H9 (cell line): ENCODE data around the gene LAIR1. TPM values are rescaled to one million over a fixed set of nuclear protein-coding genes. Genes with fewer than 3 reads are reported as not detected.

ENCODE experiments used
- DNase-seq: peaks from one replicate; pipeline ENCODE4 v3.0.0-alpha.2; 2017
- H2AFZ ChIP-seq: one replicate; pipeline ENCODE4 v1.6.1; 2013; ENCODE audit warnings: mild to moderate bottlenecking, low read length, control low read depth, moderate library complexity
- H2AK5ac ChIP-seq: 2 replicates; pipeline ENCODE4 v1.6.1; 2013; ENCODE audit warnings: low read length, control low read depth, mixed read lengths; ENCODE audit not compliant: insufficient read length
- H2BK120ac ChIP-seq: one replicate; pipeline ENCODE4 v1.6.1; 2013; ENCODE audit warnings: low read depth, mild to moderate bottlenecking, low read length, control low read depth, inconsistent platforms; ENCODE audit not compliant: poor library complexity, severe bottlenecking
- H2BK12ac ChIP-seq: 2 replicates; pipeline ENCODE4 v1.6.1; 2013; ENCODE audit warnings: low read length, control low read depth, mixed read lengths, low read depth; ENCODE audit not compliant: insufficient read length
- H2BK15ac ChIP-seq: 2 replicates; pipeline ENCODE4 v1.6.1; 2013; ENCODE audit warnings: low read depth, low read length, control low read depth
- H2BK20ac ChIP-seq: one replicate; pipeline ENCODE4 v1.6.1; 2013; ENCODE audit warnings: low read depth, mild to moderate bottlenecking, low read length, control low read depth, inconsistent platforms; ENCODE audit not compliant: poor library complexity, severe bottlenecking
- H2BK5ac ChIP-seq: 2 replicates; pipeline ENCODE4 v1.6.1; 2013; ENCODE audit warnings: low read length, control low read depth, mixed read lengths; ENCODE audit not compliant: insufficient read length
- H3K14ac ChIP-seq: 2 replicates; pipeline ENCODE4 v1.6.1; 2013; ENCODE audit warnings: low read length, control low read depth; ENCODE audit not compliant: insufficient read depth
- H3K18ac ChIP-seq: 2 replicates; pipeline ENCODE4 v1.6.1; 2013; ENCODE audit warnings: low read depth, mild to moderate bottlenecking, mixed read lengths, low read length, control low read depth; ENCODE audit not compliant: insufficient read length
- H3K23ac ChIP-seq: 2 replicates; pipeline ENCODE4 v1.6.1; 2013; ENCODE audit warnings: low read length, control low read depth, mixed read lengths, low read depth; ENCODE audit not compliant: insufficient read length
- H3K23me2 ChIP-seq: 2 replicates; pipeline ENCODE4 v1.6.1; 2013; ENCODE audit warnings: low read depth, mild to moderate bottlenecking, mixed read lengths, low read length, control low read depth; ENCODE audit not compliant: insufficient read length, poor library complexity, severe bottlenecking
- H3K27ac ChIP-seq: 2 replicates; pipeline ENCODE4 v1.5.1; 2013; ENCODE audit warnings: low read length, control low read depth, mixed read lengths, low read depth; ENCODE audit not compliant: insufficient read length
- H3K27me3 ChIP-seq: 2 replicates; pipeline ENCODE4 v1.6.1; 2013; ENCODE audit warnings: low read length, control low read depth, inconsistent platforms; ENCODE audit not compliant: insufficient read depth
- H3K4ac ChIP-seq: 2 replicates; pipeline ENCODE4 v1.6.1; 2013; ENCODE audit warnings: low read depth, mild to moderate bottlenecking, control low read depth, inconsistent platforms, low read length, moderate library complexity
- H3K4me1 ChIP-seq: 2 replicates; pipeline ENCODE4 v1.6.1; 2013; ENCODE audit warnings: low read length, control low read depth, inconsistent platforms; ENCODE audit not compliant: insufficient read depth
- H3K4me2 ChIP-seq: 2 replicates; pipeline ENCODE4 v1.6.1; 2013; ENCODE audit warnings: low read length, control low read depth, mixed read lengths; ENCODE audit not compliant: insufficient read length, insufficient read depth
- H3K56ac ChIP-seq: 2 replicates; pipeline ENCODE4 v1.6.1; 2013; ENCODE audit warnings: low read depth, mild to moderate bottlenecking, mixed read lengths, low read length, control low read depth; ENCODE audit not compliant: insufficient read length
- H3K79me1 ChIP-seq: 2 replicates; pipeline ENCODE4 v1.6.1; 2013; ENCODE audit warnings: low read depth, mild to moderate bottlenecking, moderate library complexity, low read length, control low read depth, inconsistent platforms; ENCODE audit not compliant: insufficient read depth, poor library complexity, severe bottlenecking
- H3K79me2 ChIP-seq: 2 replicates; pipeline ENCODE4 v1.6.1; 2013; ENCODE audit warnings: low read length, control low read depth, inconsistent platforms; ENCODE audit not compliant: insufficient read depth
- H3K9ac ChIP-seq: 2 replicates; pipeline ENCODE4 v1.6.1; 2013; ENCODE audit warnings: low read length, control low read depth, mixed read lengths; ENCODE audit not compliant: insufficient read length; ENCODE audit errors: extremely low read depth
- H3K9me3 ChIP-seq: one replicate; pipeline ENCODE4 v1.6.1; 2013; ENCODE audit warnings: low read depth, low read length, inconsistent platforms; ENCODE audit not compliant: control insufficient read depth
- H3T11ph ChIP-seq: one replicate; pipeline ENCODE4 v1.6.1; 2013; ENCODE audit warnings: mild to moderate bottlenecking, low read length, control low read depth, inconsistent platforms
- H4K20me1 ChIP-seq: one replicate; pipeline ENCODE4 v1.6.1; 2013; ENCODE audit not compliant: control insufficient read depth, insufficient read length, insufficient read depth
- H4K5ac ChIP-seq: 2 replicates; pipeline ENCODE4 v1.6.1; 2013; ENCODE audit warnings: low read depth, mild to moderate bottlenecking, mixed read lengths, low read length, control low read depth; ENCODE audit not compliant: insufficient read length
- H4K8ac ChIP-seq: replicated peaks from 2 replicates; pipeline ENCODE4 v1.6.1; 2013; ENCODE audit warnings: low read length, control low read depth, mixed read lengths, low read depth; ENCODE audit not compliant: insufficient read length
- H4K91ac ChIP-seq: 2 replicates; pipeline ENCODE4 v1.6.1; 2013; ENCODE audit warnings: low read depth, mild to moderate bottlenecking, moderate library complexity, mixed read lengths, low read length, control low read depth; ENCODE audit not compliant: insufficient read length
- H3K27ac Mint-ChIP-seq, 3 experiments: 2 replicates in 2 of 3; 3 replicates in 1 of 3; pipeline ENCODE4 v1.8.0; 2020 to 2021; ENCODE audit warnings: mixed read lengths in 3 of 3, mild to moderate bottlenecking in 1 of 3, moderate library complexity in 1 of 3
- H3K27me3 Mint-ChIP-seq: 2 replicates; pipeline ENCODE4 v1.8.0; 2021; ENCODE audit warnings: low read depth, mild to moderate bottlenecking, moderate library complexity, mixed read lengths
- H3K36me3 Mint-ChIP-seq, 3 experiments: 2 replicates in 2 of 3; 3 replicates in 1 of 3; pipeline ENCODE4 v1.8.0; 2020 to 2021; ENCODE audit warnings: low read depth in 3 of 3, mixed read lengths in 3 of 3; ENCODE audit not compliant: insufficient read depth in 1 of 3
- H3K4me1 Mint-ChIP-seq, 2 experiments: 2 replicates each; pipeline ENCODE4 v1.8.0; 2020; ENCODE audit warnings: mixed read lengths in 2 of 2
- H3K4me3 Mint-ChIP-seq, 2 experiments: 2 replicates in 1 of 2; 3 replicates in 1 of 2; pipeline ENCODE4 v1.8.0; 2020 to 2021; ENCODE audit warnings: mild to moderate bottlenecking in 2 of 2, mixed read lengths in 2 of 2, moderate library complexity in 1 of 2
- H3K9me3 Mint-ChIP-seq, 2 experiments: 2 replicates in 1 of 2; 3 replicates in 1 of 2; pipeline ENCODE4 v1.8.0; 2020; ENCODE audit warnings: mild to moderate bottlenecking in 2 of 2, mixed read lengths in 2 of 2, moderate library complexity in 1 of 2
- WGBS: extraction: QIAGEN DNeasy Blood & Tissue Kit; methylation state at CpG from one replicate; pipeline ENCODE4 v1.1.7; 2013; ENCODE audit warnings: missing lambda C conversion rate, low lambda C conversion rate, mixed read lengths; ENCODE audit not compliant: insufficient read length; ENCODE audit errors: extremely low coverage; 5-methylcytosine and 5-hydroxymethylcytosine counted together
- total RNA-seq: library from RNA; stranded (reverse); gene quantifications from 2 replicates; pipeline ENCODE4 v1.2.1, GENCODE V29; 2021
- TF ChIP-seq, protein P1 (sequence below): fragments of 200-600 bp; sonication (generic); conservative IDR thresholded peaks from 3 replicates; pipeline ENCODE4 v1.8.0; 2021; ENCODE audit warnings: antibody characterized with exemption, mild to moderate bottlenecking

Gene LAIR1
- total RNA-seq, 1 experiment from 2014 or later: not detected

DNA sequence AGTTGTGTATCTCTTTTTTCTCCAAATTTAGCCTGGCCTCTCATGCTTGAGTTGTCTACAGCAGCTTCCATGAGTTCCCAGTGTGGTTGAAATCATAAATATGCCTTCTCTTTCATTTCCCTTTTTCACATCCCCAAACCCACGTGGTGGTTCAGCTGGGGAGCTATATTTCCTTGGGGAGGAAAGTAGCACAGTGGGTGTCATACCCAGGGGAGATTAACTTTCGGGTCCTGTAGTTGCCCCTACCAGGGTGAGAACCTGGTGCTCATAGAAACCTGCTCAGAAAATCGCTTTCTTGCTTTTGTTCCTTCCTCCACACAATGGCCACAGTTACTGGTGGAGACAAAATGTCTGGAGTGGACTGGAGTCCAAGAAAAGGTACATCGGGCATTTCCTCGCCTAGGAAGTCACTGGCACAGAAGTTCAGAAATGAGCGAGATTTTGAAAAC lies 18.8 kb downstream of the LAIR1 start:
- Mint-ChIP-seq H3K4me1 (peaks cover 0 to 3% of the 10 kb centered on the region in 2 experiments; a peak in 1 of 4 replicates), H3K9me3 (peaks cover 0 to 82% of the 10 kb centered on the region in 2 experiments; a peak in 4 of 5 replicates), H3K27me3 (peaks cover 38% of the 10 kb centered on the region), H3K36me3 (no peaks in the 10 kb centered on the region), H3K27ac (no peak overlapping the region), H3K4me3 (no peak overlapping the region)
- no peak overlapping the region for H3K18ac ChIP-seq
- H2BK5ac ChIP-seq: no peak overlapping the region
- no peak overlapping the region for H2BK12ac ChIP-seq
- H3K14ac ChIP-seq: no peak overlapping the region
- no peaks in the 10 kb centered on the region for H3K27me3 ChIP-seq
- no peak overlapping the region for H3K23ac ChIP-seq
- H2AK5ac ChIP-seq: no peak overlapping the region
- TF ChIP-seq, protein P1, sequence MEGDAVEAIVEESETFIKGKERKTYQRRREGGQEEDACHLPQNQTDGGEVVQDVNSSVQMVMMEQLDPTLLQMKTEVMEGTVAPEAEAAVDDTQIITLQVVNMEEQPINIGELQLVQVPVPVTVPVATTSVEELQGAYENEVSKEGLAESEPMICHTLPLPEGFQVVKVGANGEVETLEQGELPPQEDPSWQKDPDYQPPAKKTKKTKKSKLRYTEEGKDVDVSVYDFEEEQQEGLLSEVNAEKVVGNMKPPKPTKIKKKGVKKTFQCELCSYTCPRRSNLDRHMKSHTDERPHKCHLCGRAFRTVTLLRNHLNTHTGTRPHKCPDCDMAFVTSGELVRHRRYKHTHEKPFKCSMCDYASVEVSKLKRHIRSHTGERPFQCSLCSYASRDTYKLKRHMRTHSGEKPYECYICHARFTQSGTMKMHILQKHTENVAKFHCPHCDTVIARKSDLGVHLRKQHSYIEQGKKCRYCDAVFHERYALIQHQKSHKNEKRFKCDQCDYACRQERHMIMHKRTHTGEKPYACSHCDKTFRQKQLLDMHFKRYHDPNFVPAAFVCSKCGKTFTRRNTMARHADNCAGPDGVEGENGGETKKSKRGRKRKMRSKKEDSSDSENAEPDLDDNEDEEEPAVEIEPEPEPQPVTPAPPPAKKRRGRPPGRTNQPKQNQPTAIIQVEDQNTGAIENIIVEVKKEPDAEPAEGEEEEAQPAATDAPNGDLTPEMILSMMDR: no peak
- H4K20me1 ChIP-seq: no peaks in the 10 kb centered on the region
- no peak overlapping the region for H3T11ph ChIP-seq
- H3K9ac ChIP-seq: no peak overlapping the region
- H3K79me1 ChIP-seq: no peaks in the 10 kb centered on the region
- H4K5ac ChIP-seq: no peak overlapping the region
- H3K4me1 ChIP-seq: no peaks in the 10 kb centered on the region
- H3K27ac ChIP-seq: no peak overlapping the region
- H4K91ac ChIP-seq: no peak overlapping the region
- no peak overlapping the region for H2BK15ac ChIP-seq
- H3K9me3 ChIP-seq: no peaks in the 10 kb centered on the region
- H2BK20ac ChIP-seq: no peak overlapping the region
- no peak overlapping the region for H2AFZ ChIP-seq
- H3K79me2 ChIP-seq: no peaks in the 10 kb centered on the region
- H4K8ac ChIP-seq: no peak overlapping the region
- H3K4ac ChIP-seq: no peak overlapping the region
- H3K56ac ChIP-seq: no peak overlapping the region
- no peak overlapping the region for H2BK120ac ChIP-seq
- no peak overlapping the region for H3K4me2 ChIP-seq
- no peak for DNase-seq
- WGBS: no CpG with 5 or more reads among the region's 6 CpGs
- H3K23me2 ChIP-seq: no peaks in the 10 kb centered on the region
